CD14-positive monocyte (primary cell): Measurements from ENCODE around the gene GIN1. TPM values are rescaled to one million over a fixed set of nuclear protein-coding genes. Genes with fewer than 3 reads are reported as not detected.

Source experiments
- DNase-seq, 3 donors: peaks; one replicate each; pipeline ENCODE4 v3.0.0-alpha.2; 2011 to 2022
- H2AFZ ChIP-seq: 2 replicates; pipeline ENCODE4 v1.6.0; 2012; ENCODE audit warnings: mild to moderate bottlenecking, low read depth, low read length, inconsistent platforms; ENCODE audit not compliant: insufficient read depth, poor library complexity, severe bottlenecking
- H3K27ac ChIP-seq, 2 donors: 1 replicate in 1 of 2; 2 replicates in 1 of 2; pipeline ENCODE4 v1.5.1; 2012 to 2013; ENCODE audit warnings: low read length in 2 of 2, control low read depth in 1 of 2, inconsistent platforms in 1 of 2, low read depth in 1 of 2, mild to moderate bottlenecking in 1 of 2
- H3K27me3 ChIP-seq, 2 donors: one replicate each; pipeline versions ENCODE4 v1.6.0 to v1.6.1; 2011 to 2013; ENCODE audit warnings: low read length in 2 of 2; ENCODE audit not compliant: control insufficient read depth in 2 of 2, insufficient read depth in 2 of 2
- H3K36me3 ChIP-seq, 2 donors: replicated peaks in 1 of 2; 1 replicate in 1 of 2; 2 replicates in 1 of 2; pipeline versions ENCODE4 v1.5.1 to v1.6.1; 2012 to 2013; ENCODE audit warnings: low read length in 2 of 2, control low read depth in 1 of 2, inconsistent platforms in 1 of 2, mild to moderate bottlenecking in 1 of 2; ENCODE audit not compliant: insufficient read depth in 2 of 2, control insufficient read depth in 1 of 2
- H3K4me1 ChIP-seq, 2 donors: 1 replicate in 1 of 2; 2 replicates in 1 of 2; pipeline versions ENCODE4 v1.5.1 to v1.6.1; 2012 to 2013; ENCODE audit warnings: low read length in 2 of 2, control low read depth in 1 of 2, inconsistent platforms in 1 of 2, mild to moderate bottlenecking in 1 of 2, moderate library complexity in 1 of 2; ENCODE audit not compliant: insufficient read depth in 2 of 2, control insufficient read depth in 1 of 2
- H3K4me2 ChIP-seq: replicated peaks from 2 replicates; pipeline ENCODE3; 2012; ENCODE audit warnings: low read length, moderate library complexity, mild to moderate bottlenecking; ENCODE audit not compliant: poor library complexity, severe bottlenecking; ENCODE audit errors: extremely low read depth
- H3K4me3 ChIP-seq, 3 experiments: fragments of 200-600 bp in 1 of 3; sonication (generic) in 1 of 3; replicated peaks in 1 of 3; 1 replicate in 2 of 3; 2 replicates in 1 of 3; pipeline ENCODE4 v1.5.1; 2011 to 2013; ENCODE audit warnings: low read length in 3 of 3, mild to moderate bottlenecking in 3 of 3, control low read depth in 2 of 3, low read depth in 2 of 3, inconsistent platforms in 1 of 3, moderate library complexity in 1 of 3
- H3K79me2 ChIP-seq: 2 replicates; pipeline ENCODE4 v1.6.0; 2012; ENCODE audit warnings: mild to moderate bottlenecking, control low read depth, inconsistent platforms, low read length, moderate library complexity; ENCODE audit not compliant: insufficient read depth
- H3K9ac ChIP-seq: 2 replicates; pipeline ENCODE4 v1.6.0; 2017; ENCODE audit warnings: low read length, mild to moderate bottlenecking; ENCODE audit not compliant: insufficient read depth, poor library complexity, severe bottlenecking
- H3K9me3 ChIP-seq, 2 donors: replicated peaks in 1 of 2; 1 replicate in 1 of 2; 2 replicates in 1 of 2; pipeline versions ENCODE4 v1.5.1 to v1.6.1; 2012 to 2013; ENCODE audit warnings: low read length in 2 of 2, control low read depth in 1 of 2; ENCODE audit not compliant: control insufficient read depth in 1 of 2, insufficient read depth in 1 of 2
- H4K20me1 ChIP-seq: 2 replicates; pipeline ENCODE4 v1.6.0; 2012; ENCODE audit warnings: mild to moderate bottlenecking, low read length, control low read depth, moderate library complexity; ENCODE audit not compliant: insufficient read depth
- H3K27ac Mint-ChIP-seq, 7 donors: one replicate each; pipeline ENCODE4 v1.8.0; 2020; ENCODE audit warnings: mild to moderate bottlenecking in 7 of 7, mixed read lengths in 7 of 7, moderate library complexity in 6 of 7, inconsistent platforms in 2 of 7
- H3K27me3 Mint-ChIP-seq, 3 donors: one replicate each; pipeline ENCODE4 v1.8.0; 2021 to 2022; ENCODE audit warnings: low read depth in 3 of 3, mild to moderate bottlenecking in 3 of 3, mixed read lengths in 3 of 3, moderate library complexity in 3 of 3, inconsistent platforms in 1 of 3
- H3K36me3 Mint-ChIP-seq, 2 donors: one replicate each; pipeline ENCODE4 v1.8.0; 2020; ENCODE audit warnings: mixed read lengths in 2 of 2, inconsistent platforms in 1 of 2, mild to moderate bottlenecking in 1 of 2
- H3K4me1 Mint-ChIP-seq: one replicate; pipeline ENCODE4 v1.8.0; 2020; ENCODE audit warnings: mild to moderate bottlenecking, mixed read lengths
- H3K4me3 Mint-ChIP-seq, 2 donors: one replicate each; pipeline ENCODE4 v1.8.0; 2020; ENCODE audit warnings: mild to moderate bottlenecking in 2 of 2, mixed read lengths in 2 of 2, moderate library complexity in 1 of 2
- H3K9me3 Mint-ChIP-seq, 7 donors: one replicate each; pipeline ENCODE4 v1.8.0; 2020 to 2022; ENCODE audit warnings: mixed read lengths in 7 of 7, mild to moderate bottlenecking in 6 of 7, moderate library complexity in 6 of 7, inconsistent platforms in 2 of 7
- CTCF ChIP-seq: fragments of 200-600 bp; IDR thresholded peaks from one replicate; pipeline ENCODE4 v1.8.0; 2022; ENCODE audit warnings: antibody characterized with exemption, mild to moderate bottlenecking
- WGBS: methylation state at CpG from one replicate; pipeline ENCODE4 v1.1.5; 2013; ENCODE audit warnings: missing lambda C conversion rate; ENCODE audit not compliant: insufficient coverage; 5-methylcytosine and 5-hydroxymethylcytosine counted together
- intact Hi-C, 2 donors: fragments of 100-400 bp; cut with micrococcal nuclease; formaldehyde crosslinking; loops; one replicate each; pipeline versions ENCODE4 v1.15.0 to v1.15.1; 2023
- polyA plus RNA-seq, 3 donors: library from polyadenylated mRNA; depleted of rRNA in 1 of 3; unstranded in 2 of 3; stranded (reverse) in 1 of 3; fragments of 300-500 nt in 2 of 3; fragments of >200 nt in 1 of 3; fragmentation: Illumina TruSeq in 2 of 3; gene quantifications; 1 replicate in 2 of 3; 2 replicates in 1 of 3; pipeline ENCODE4 v1.2.3, GENCODE V29; 2012 to 2021

The GIN1 gene
- polyA plus RNA-seq, 3 donors, result 2.2 to 4.7 (median 3.7) TPM

DNA sequence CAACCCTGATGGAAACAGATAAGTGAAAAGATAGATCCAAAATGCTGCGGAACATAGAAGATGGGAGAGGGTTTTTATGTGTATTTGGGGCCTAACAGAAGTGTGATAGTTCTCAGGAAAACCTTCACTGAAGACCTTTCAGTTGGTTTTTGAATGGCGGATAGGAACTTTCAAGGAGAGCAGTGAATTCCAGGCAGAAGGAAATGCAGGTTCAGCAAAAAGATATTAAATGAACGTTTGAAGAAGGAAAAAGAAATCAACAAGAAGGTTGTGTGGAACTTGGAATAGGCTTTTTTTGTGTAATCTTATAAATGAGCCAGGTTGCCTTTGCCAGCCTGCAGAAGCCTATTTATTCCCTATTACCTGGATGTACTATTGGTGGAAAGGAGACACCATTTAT lies 2.3 kb upstream of the GIN1 start:
- H2AFZ ChIP-seq, result no peak overlapping the region
- no peak overlapping the region for H3K4me3 ChIP-seq
- H3K27ac ChIP-seq, result no peak overlapping the region
- no peaks in the 10 kb centered on the region for H3K27me3 ChIP-seq
- no peak overlapping the region for H3K27ac Mint-ChIP-seq
- H4K20me1 ChIP-seq, result peaks cover 39% of the 10 kb centered on the region
- DNase-seq, result no peak
- no peaks in the 10 kb centered on the region for H3K27me3 Mint-ChIP-seq
- H3K36me3 ChIP-seq, result peaks cover 0 to 11% of the 10 kb centered on the region in 2 donors
- no peak overlapping the region for H3K9ac ChIP-seq
- H3K79me2 ChIP-seq, result peaks cover 89% of the 10 kb centered on the region
- H3K4me3 Mint-ChIP-seq, result no peak overlapping the region
- no peaks in the 10 kb centered on the region for H3K9me3 ChIP-seq
- H3K36me3 Mint-ChIP-seq, result peaks cover 9 to 13% of the 10 kb centered on the region in 2 donors
- H3K4me1 Mint-ChIP-seq, result peaks cover 38% of the 10 kb centered on the region
- intact Hi-C loops, result no loop called here
- peaks cover 9 to 37% of the 10 kb centered on the region in 2 donors for H3K4me1 ChIP-seq
- WGBS, result 53% methylated on average over 3 of the region's 3 CpGs
- no peaks in the 10 kb centered on the region for H3K9me3 Mint-ChIP-seq
- TF ChIP-seq CTCF, result no peak
- H3K4me2 ChIP-seq, result peak overlapping the region; percentile 97

GRCh38 chr5:103120607-103121200 lies 766 bp upstream of the GIN1 start:
- no peaks in the 10 kb centered on the region for H3K9me3 Mint-ChIP-seq
- Histone ChIP-seq H3K4me2 (peak overlapping the region; percentile 97), H3K9ac (peak overlapping the region; percentile 90), H3K4me1 (peaks cover 9 to 37% of the 10 kb centered on the region in 2 donors), H3K27me3 (no peaks in the 10 kb centered on the region), H3K27ac (peak overlapping the region; percentile 97 to 99), H4K20me1 (peaks cover 30% of the 10 kb centered on the region), H3K4me3 (peak overlapping the region; percentile 89 to 99 (median 95)), H3K36me3 (peaks cover 0 to 6% of the 10 kb centered on the region in 2 donors), H3K79me2 (peaks cover 90% of the 10 kb centered on the region), H2AFZ (peak overlapping the region; percentile 99), H3K9me3 (no peaks in the 10 kb centered on the region)
- peak overlapping the region; percentile 98 to 100 (median 100) for H3K27ac Mint-ChIP-seq
- peak in 2 of 3 donors; percentile 19 to 21 for DNase-seq
- H3K36me3 Mint-ChIP-seq, result peaks cover 5 to 6% of the 10 kb centered on the region in 2 donors
- peaks cover 36% of the 10 kb centered on the region for H3K4me1 Mint-ChIP-seq
- WGBS, result 0% methylated on average over 4 of the region's 17 CpGs
- H3K27me3 Mint-ChIP-seq, result no peaks in the 10 kb centered on the region
- peak overlapping the region; percentile 99 for H3K4me3 Mint-ChIP-seq
- TF ChIP-seq CTCF, result no peak
- intact Hi-C loops, result no loop called here
